Measurements from ENCODE around the gene CCDC27.

Gene CCDC27

DNA sequence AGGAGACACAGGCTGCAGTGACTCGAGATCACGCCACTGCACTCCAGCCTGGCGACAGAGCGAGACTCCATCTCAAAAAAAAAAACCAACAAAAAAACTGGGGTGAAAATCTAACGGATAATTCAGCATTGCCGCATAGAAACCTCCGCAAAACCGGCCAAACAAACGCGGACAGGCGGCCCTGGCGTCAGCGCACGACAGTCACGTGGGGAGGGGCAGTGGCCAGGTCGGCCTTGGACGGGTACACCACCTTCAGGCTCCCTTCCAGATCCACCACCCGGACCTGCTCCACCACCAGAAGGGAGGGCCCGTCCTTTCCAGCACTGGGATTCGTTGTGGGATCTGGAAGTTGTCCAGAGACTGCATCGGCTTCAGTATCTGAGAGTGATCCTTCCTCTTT, 28.7 kb downstream of the CCDC27 start:
- H3K27ac ChIP-seq (ENCODE audit: low read depth, low read length): no peak overlapping the region

DNA sequence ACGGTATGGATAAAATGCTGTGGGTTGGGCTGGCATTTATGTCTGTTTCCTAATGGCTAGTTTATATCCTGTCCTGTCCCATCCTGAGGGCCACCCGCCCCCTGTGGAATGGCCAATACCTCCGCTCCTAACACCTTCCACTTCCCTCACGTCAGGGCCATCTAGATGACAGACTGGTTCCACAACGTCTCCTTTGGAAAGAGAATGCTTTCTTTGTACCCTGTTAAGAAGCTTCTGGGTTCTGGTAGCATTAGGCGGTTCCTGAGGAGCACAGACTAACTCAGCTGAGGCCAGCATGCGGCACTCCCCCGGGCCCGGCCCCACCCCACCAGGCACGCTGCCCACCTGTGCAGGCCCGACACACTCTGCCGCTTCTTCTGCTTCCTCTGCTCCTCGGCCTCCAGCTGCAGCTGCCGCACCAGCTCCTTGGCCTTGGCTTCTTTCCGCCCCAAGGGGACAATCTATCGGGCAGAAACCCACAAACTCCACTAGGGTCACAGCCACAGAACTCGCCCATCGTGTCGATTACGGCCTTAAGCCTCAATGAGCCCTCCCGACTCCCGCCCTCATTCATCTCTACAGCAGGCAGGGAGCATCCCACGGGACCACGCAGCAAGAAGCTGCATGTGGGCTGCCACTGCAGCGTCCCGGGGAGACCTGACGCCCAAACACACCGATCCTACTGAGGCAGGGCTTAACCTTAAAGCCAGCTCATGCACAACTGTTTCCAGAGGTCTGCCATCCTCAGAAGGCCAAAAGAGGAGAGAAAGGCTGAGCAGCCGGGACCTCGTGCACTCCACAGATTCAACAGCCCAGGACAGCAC, 31.6 kb downstream of the CCDC27 start:
- Histone ChIP-seq H3K36me3 (ENCODE audit: control insufficient read depth, low read length) (peaks cover 77% of the 10 kb centered on the region), H3K27ac (ENCODE audit: low read depth, low read length) (no peak overlapping the region), H3K9me3 (ENCODE audit: control insufficient read depth, insufficient read depth, low read length) (no peaks in the 10 kb centered on the region), H3K4me3 (ENCODE audit: low read length) (no peak overlapping the region), H3K27me3 (ENCODE audit: control insufficient read depth, low read length) (no peaks in the 10 kb centered on the region), H3K4me1 (ENCODE audit: control insufficient read depth, low read length) (no peaks in the 10 kb centered on the region), H3K4me2 (ENCODE audit: low read length) (no peak overlapping the region), H3K9me2 (replicated peaks; ENCODE audit: control insufficient read depth, low read length) (no peaks in the 10 kb centered on the region), H4K20me1 (ENCODE audit: control insufficient read depth, insufficient read depth, low read depth, low read length) (no peaks in the 10 kb centered on the region), H3F3A (ENCODE audit: control insufficient read depth, insufficient read depth) (no peaks in the 10 kb centered on the region; the same call in 1 of the 2 replicates), H3K79me2 (ENCODE audit: control insufficient read depth, low read length) (peaks cover 16% of the 10 kb centered on the region)
- no peak for TF ChIP-seq EZH2phosphoT487 (IDR thresholded peaks at IDR 0.05; ENCODE audit: borderline replicate concordance, low read length)
- TF ChIP-seq, protein P1, sequence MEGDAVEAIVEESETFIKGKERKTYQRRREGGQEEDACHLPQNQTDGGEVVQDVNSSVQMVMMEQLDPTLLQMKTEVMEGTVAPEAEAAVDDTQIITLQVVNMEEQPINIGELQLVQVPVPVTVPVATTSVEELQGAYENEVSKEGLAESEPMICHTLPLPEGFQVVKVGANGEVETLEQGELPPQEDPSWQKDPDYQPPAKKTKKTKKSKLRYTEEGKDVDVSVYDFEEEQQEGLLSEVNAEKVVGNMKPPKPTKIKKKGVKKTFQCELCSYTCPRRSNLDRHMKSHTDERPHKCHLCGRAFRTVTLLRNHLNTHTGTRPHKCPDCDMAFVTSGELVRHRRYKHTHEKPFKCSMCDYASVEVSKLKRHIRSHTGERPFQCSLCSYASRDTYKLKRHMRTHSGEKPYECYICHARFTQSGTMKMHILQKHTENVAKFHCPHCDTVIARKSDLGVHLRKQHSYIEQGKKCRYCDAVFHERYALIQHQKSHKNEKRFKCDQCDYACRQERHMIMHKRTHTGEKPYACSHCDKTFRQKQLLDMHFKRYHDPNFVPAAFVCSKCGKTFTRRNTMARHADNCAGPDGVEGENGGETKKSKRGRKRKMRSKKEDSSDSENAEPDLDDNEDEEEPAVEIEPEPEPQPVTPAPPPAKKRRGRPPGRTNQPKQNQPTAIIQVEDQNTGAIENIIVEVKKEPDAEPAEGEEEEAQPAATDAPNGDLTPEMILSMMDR (IDR thresholded peaks at IDR 0.05; ENCODE audit: low read depth, low read length, poor library complexity, severe bottlenecking): no peak

More for the DNA sequence above, 28.7 kb downstream of the CCDC27 start:
- Histone ChIP-seq H3K36me3 (ENCODE audit: control insufficient read depth, low read length) (peaks cover 65% of the 10 kb centered on the region), H3K4me3 (ENCODE audit: low read length) (no peak overlapping the region), H3K4me2 (ENCODE audit: low read length) (no peak overlapping the region), H3K9me2 (replicated peaks; ENCODE audit: control insufficient read depth, low read length) (no peaks in the 10 kb centered on the region), H3F3A (ENCODE audit: control insufficient read depth, insufficient read depth) (no peaks in the 10 kb centered on the region; the same call in 1 of the 2 replicates), H3K9me3 (ENCODE audit: control insufficient read depth, insufficient read depth, low read length) (no peaks in the 10 kb centered on the region), H3K79me2 (ENCODE audit: control insufficient read depth, low read length) (no peaks in the 10 kb centered on the region), H3K4me1 (ENCODE audit: control insufficient read depth, low read length) (peaks cover 4% of the 10 kb centered on the region), H4K20me1 (ENCODE audit: control insufficient read depth, insufficient read depth, low read depth, low read length) (no peaks in the 10 kb centered on the region), H3K27me3 (ENCODE audit: control insufficient read depth, low read length) (no peaks in the 10 kb centered on the region)
- TF ChIP-seq EZH2phosphoT487 (IDR thresholded peaks at IDR 0.05; ENCODE audit: borderline replicate concordance, low read length): no peak
- TF ChIP-seq, protein P1 (IDR thresholded peaks at IDR 0.05; ENCODE audit: low read depth, low read length, poor library complexity, severe bottlenecking): no peak

DNA sequence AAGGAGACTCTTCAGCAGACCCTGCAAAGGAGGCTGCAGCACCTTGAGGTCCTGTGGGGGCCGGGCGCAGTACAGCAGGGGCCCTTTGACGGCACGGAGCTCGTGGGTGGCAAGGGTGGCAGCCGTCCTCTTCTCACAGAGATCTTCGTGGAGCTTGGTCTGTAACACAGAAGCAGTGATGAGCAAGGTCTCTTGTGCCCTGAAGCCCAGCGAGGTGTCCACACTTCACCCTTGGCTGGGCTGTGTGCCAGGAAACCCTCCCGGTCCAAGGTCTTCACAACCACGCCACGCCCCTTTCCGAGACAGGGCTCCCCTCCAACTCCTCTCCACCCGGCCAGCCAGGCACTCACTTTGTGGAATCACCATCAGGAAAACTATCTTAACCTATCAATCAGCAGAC, 32.8 kb downstream of the CCDC27 start:
- Histone ChIP-seq H3K9me3 (ENCODE audit: control insufficient read depth, insufficient read depth, low read length) (no peaks in the 10 kb centered on the region), H3K4me2 (ENCODE audit: low read length) (no peak overlapping the region), H3K27ac (ENCODE audit: low read depth, low read length) (no peak overlapping the region), H3K79me2 (ENCODE audit: control insufficient read depth, low read length) (peaks cover 28% of the 10 kb centered on the region), H3K4me3 (ENCODE audit: low read length) (no peak overlapping the region), H3K36me3 (ENCODE audit: control insufficient read depth, low read length) (peaks cover 65% of the 10 kb centered on the region), H3K4me1 (ENCODE audit: control insufficient read depth, low read length) (no peaks in the 10 kb centered on the region), H3F3A (ENCODE audit: control insufficient read depth, insufficient read depth) (no peaks in the 10 kb centered on the region; the same call in 1 of the 2 replicates), H3K27me3 (ENCODE audit: control insufficient read depth, low read length) (no peaks in the 10 kb centered on the region), H4K20me1 (ENCODE audit: control insufficient read depth, insufficient read depth, low read depth, low read length) (no peaks in the 10 kb centered on the region), H3K9me2 (replicated peaks; ENCODE audit: control insufficient read depth, low read length) (no peaks in the 10 kb centered on the region)
- no peak for TF ChIP-seq EZH2phosphoT487 (IDR thresholded peaks at IDR 0.05; ENCODE audit: borderline replicate concordance, low read length)
- TF ChIP-seq, protein P1 (IDR thresholded peaks at IDR 0.05; ENCODE audit: low read depth, low read length, poor library complexity, severe bottlenecking): no peak

Measured in DOHH2 (cell line).